A673 (cell line): ENCODE measurements around the gene CCIN. TPM values are rescaled to one million over a fixed set of nuclear protein-coding genes. Genes with fewer than 3 reads are reported as not detected.

Experiments used
- BruUV-seq: library from RNA; stranded (reverse); fragments of 400-500 nt; replicated peaks from 2 replicates; lab custom pipeline; 2021; lab: Mats Ljungman, UMichigan
- CTCF ChIA-PET: fragments of 300-600 bp; sonication (Branson Sonifier 250); formaldehyde crosslinking; loops from one replicate; lab custom pipeline; 2022; ENCODE audit warnings: antibody characterized with exemption; lab: Charles Lee
- POLR2A ChIA-PET: fragments of 300-600 bp; sonication (Branson Sonifier 250); formaldehyde crosslinking; loops from one replicate; lab custom pipeline; 2022; ENCODE audit warnings: antibody characterized with exemption; ENCODE audit not compliant: low non-redundant PET; lab: Charles Lee
- DNase-seq: peaks from one replicate; pipeline ENCODE4 v3.0.0-alpha.2; 2015; ENCODE audit warnings: low spot score
- H3K27ac ChIP-seq: fragments of 200-600 bp; sonication (generic); 2 replicates; pipeline ENCODE4 v1.5.1; 2016; ENCODE audit warnings: mixed run types, low read depth, mild to moderate bottlenecking, mixed read lengths, antibody characterized with exemption, low read length; ENCODE audit not compliant: poor library complexity, severe bottlenecking
- H3K27me3 ChIP-seq: fragments of 200-600 bp; sonication (generic); replicated peaks from 2 replicates; pipeline ENCODE4 v1.6.1; 2017; ENCODE audit warnings: mixed run types, low read depth, mild to moderate bottlenecking, mixed read lengths, antibody characterized with exemption, low read length; ENCODE audit not compliant: insufficient read depth, poor library complexity
- H3K36me3 ChIP-seq: fragments of 200-600 bp; sonication (generic); 2 replicates; pipeline ENCODE4 v1.6.1; 2016; ENCODE audit warnings: mixed run types, mild to moderate bottlenecking, mixed read lengths, antibody characterized with exemption, low read length; ENCODE audit not compliant: insufficient read depth, poor library complexity, severe bottlenecking
- H3K4me1 ChIP-seq: fragments of 200-600 bp; sonication (generic); 2 replicates; pipeline ENCODE4 v1.6.1; 2017; ENCODE audit warnings: mixed run types, mild to moderate bottlenecking, mixed read lengths, antibody characterized with exemption, low read length; ENCODE audit not compliant: insufficient read depth, poor library complexity, severe bottlenecking
- H3K4me3 ChIP-seq: fragments of 200-600 bp; sonication (generic); 2 replicates; pipeline ENCODE4 v1.5.1; 2016; ENCODE audit warnings: low read depth, mixed run types, mild to moderate bottlenecking, mixed read lengths, low read length; ENCODE audit not compliant: poor library complexity, severe bottlenecking
- H3K9me3 ChIP-seq: fragments of 200-600 bp; sonication (generic); 2 replicates; pipeline ENCODE4 v1.6.1; 2016; ENCODE audit warnings: mixed run types, low read depth, mild to moderate bottlenecking, mixed read lengths, antibody characterized with exemption, low read length; ENCODE audit not compliant: poor library complexity, severe bottlenecking
- EZH2 ChIP-seq: fragments of 200-600 bp; sonication (generic); IDR thresholded peaks from 2 replicates; pipeline ENCODE4 v1.6.1; 2017; ENCODE audit warnings: borderline replicate concordance, low read depth, mild to moderate bottlenecking, mixed read lengths, antibody characterized with exemption, low read length; ENCODE audit not compliant: poor library complexity, severe bottlenecking
- intact Hi-C: fragments of 100-400 bp; cut with micrococcal nuclease; formaldehyde crosslinking; loops from one replicate; pipeline ENCODE4 v1.10.0; 2022; ENCODE audit not compliant: unreplicated experiment
- total RNA-seq: library from RNA; stranded (reverse); gene quantifications from 2 replicates; pipeline ENCODE4 v1.2.3, GENCODE V29; 2021
- TF ChIP-seq, protein P1 (sequence below): fragments of 300-800, 200-600 bp; sonication (generic); conservative IDR thresholded peaks from 2 replicates; pipeline ENCODE4 v1.5.1; 2017; ENCODE audit warnings: low read depth, mild to moderate bottlenecking, antibody characterized with exemption, low read length, moderate library complexity, mixed read lengths

The CCIN gene
- total RNA-seq, 1 experiment from 2014 or later: not detected

DNA sequence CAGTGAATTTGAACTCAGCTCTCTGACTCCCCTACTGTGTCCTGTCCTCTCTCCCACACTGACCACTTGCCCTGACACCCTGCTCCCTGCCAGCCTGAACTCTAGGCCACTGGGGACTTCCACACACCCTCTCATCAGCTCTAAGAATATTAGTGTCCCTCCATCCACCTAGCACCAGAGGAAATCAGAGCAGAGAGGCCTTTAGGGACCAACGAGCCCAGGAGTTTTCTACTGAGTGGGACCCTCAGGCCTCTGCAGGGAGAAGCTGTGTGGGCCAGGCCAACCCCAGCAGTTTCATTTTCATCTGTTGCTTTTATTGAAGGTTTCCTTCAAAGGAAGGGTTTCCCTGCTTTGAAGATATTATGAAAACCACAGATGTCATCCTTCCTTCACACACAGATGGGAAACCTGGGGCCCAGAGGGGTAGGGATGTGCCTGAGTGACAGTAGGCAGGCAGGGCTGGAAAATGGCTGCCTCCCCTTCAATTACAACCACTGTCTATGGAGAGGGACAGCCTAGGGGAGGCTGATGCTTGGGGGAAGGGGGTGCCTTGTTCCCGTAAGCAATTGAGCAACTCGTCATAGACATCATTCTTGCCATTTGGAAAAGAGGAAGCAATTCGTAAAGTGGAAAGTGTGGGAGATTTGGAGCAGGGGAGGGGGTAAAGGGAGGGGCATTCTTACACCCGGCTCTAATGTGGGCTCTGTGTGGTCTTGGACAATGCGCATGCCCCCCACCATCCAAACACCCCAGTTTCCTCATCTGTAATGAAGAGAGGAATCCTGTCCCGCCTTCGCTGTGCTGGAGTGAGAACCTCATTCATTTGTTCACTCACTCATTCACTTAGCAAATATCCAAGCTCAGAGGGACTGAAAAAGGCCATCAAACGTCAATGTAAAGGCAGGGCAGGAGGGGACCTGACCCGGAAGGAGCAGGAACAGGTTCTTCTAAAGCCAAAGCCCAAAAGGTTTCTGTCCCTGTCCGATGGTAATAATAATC lies 28.8 kb upstream of the CCIN start:
- CTCF ChIA-PET: interaction anchor here (0.6 kb wide), 1 partner anchor 21 kb away, joined by 5 read pairs; no protein-coding TSS in a partner anchor
- DNase-seq: no peak
- Histone ChIP-seq H3K9me3 (no peaks in the 10 kb centered on the region), H3K27me3 (no peaks in the 10 kb centered on the region), H3K4me1 (no peaks in the 10 kb centered on the region), H3K4me3 (no peak overlapping the region), H3K36me3 (no peaks in the 10 kb centered on the region), H3K27ac (no peak overlapping the region)
- intact Hi-C loops: no loop called here
- no peak for TF ChIP-seq EZH2
- TF ChIP-seq, protein P1, sequence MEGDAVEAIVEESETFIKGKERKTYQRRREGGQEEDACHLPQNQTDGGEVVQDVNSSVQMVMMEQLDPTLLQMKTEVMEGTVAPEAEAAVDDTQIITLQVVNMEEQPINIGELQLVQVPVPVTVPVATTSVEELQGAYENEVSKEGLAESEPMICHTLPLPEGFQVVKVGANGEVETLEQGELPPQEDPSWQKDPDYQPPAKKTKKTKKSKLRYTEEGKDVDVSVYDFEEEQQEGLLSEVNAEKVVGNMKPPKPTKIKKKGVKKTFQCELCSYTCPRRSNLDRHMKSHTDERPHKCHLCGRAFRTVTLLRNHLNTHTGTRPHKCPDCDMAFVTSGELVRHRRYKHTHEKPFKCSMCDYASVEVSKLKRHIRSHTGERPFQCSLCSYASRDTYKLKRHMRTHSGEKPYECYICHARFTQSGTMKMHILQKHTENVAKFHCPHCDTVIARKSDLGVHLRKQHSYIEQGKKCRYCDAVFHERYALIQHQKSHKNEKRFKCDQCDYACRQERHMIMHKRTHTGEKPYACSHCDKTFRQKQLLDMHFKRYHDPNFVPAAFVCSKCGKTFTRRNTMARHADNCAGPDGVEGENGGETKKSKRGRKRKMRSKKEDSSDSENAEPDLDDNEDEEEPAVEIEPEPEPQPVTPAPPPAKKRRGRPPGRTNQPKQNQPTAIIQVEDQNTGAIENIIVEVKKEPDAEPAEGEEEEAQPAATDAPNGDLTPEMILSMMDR: no peak
- POLR2A ChIA-PET: no interaction called here
- BruUV-seq: no TSS peak

DNA sequence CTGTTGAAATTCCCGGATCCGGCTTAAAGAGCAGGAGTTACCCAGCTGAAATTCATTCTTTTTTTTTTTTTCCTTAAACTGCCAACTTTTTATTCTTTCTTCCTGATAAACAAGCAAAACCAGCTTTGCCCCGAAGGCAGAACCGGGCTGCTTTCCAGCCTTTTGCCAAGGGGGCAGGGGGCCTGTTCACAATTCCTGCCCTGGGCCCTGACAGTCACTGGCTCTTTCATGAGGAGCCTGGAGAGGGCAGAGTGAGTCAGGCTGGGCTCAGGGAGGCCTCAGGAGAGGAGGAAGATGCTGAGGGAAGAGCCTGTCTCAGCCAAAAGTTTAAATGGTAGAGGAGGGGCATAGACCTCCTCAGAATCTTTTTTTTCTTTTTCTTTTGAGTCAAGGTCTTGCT lies 27.9 kb upstream of the CCIN start:
- POLR2A ChIA-PET: no interaction called here
- no peak for TF ChIP-seq EZH2
- TF ChIP-seq, protein P1: no peak
- intact Hi-C loops: no loop called here
- DNase-seq: no peak
- no peaks in the 10 kb centered on the region for H3K4me1 ChIP-seq
- no peak overlapping the region for H3K27ac ChIP-seq
- CTCF ChIA-PET: interaction anchor here (0.6 kb wide), 1 partner anchor 118 kb away, joined by 4 read pairs; no protein-coding TSS in a partner anchor
- no peak overlapping the region for H3K4me3 ChIP-seq
- no peaks in the 10 kb centered on the region for H3K36me3 ChIP-seq
- BruUV-seq: no TSS peak
- H3K9me3 ChIP-seq: no peaks in the 10 kb centered on the region
- no peaks in the 10 kb centered on the region for H3K27me3 ChIP-seq

DNA sequence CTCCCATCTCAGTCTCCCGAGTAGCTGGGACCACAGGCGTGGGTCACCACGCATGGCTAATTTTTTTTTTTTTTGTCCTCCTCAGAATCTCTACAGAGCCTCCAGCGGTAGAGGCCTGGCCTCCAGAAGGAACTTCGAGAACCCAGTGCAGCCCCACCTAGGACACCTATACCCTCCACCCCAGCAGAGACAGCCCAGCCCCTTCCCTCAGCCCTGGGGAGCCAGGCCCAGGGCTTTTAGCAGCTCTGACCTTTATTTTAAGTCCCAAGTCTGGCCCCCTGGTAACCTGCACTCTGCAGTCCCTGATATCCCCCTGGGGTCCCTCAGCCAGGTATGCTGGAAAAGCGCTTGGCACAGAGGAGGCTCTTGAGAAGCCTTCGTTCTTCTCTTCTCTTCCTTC lies 27.4 kb upstream of the CCIN start:
- H3K4me3 ChIP-seq: no peak overlapping the region
- H3K36me3 ChIP-seq: no peaks in the 10 kb centered on the region
- no TSS peak for BruUV-seq
- POLR2A ChIA-PET: no interaction called here
- intact Hi-C loops: no loop called here
- TF ChIP-seq, protein P1: no peak
- TF ChIP-seq EZH2: no peak
- no peaks in the 10 kb centered on the region for H3K4me1 ChIP-seq
- no peaks in the 10 kb centered on the region for H3K27me3 ChIP-seq
- no peak for DNase-seq
- CTCF ChIA-PET: interaction anchor here (0.6 kb wide), 1 partner anchor 119 kb away, joined by 4 read pairs; no protein-coding TSS in a partner anchor
- no peaks in the 10 kb centered on the region for H3K9me3 ChIP-seq
- no peak overlapping the region for H3K27ac ChIP-seq
